Erythroblast (primary cell): Measurements from ENCODE around the gene ANKRD13B.
A peak's percentile ranks its signal among the peaks of the same experiment; 100 is the strongest.

Experiments used
- DNase-seq, 2 experiments: peaks; one replicate each; lab custom pipeline; 2025; lab: John Stamatoyannopoulos, UW
- GATA1 ChIP-seq: IDR thresholded peaks from 2 replicates; pipeline ENCODE4 v1.6.1; 2011; ENCODE audit warnings: low read depth, mild to moderate bottlenecking, control low read depth, low read length, moderate library complexity
- POLR2A ChIP-seq: IDR thresholded peaks from 2 replicates; pipeline ENCODE4 v1.6.1; 2011; ENCODE audit warnings: mild to moderate bottlenecking, low read length

ANKRD13B gene

GRCh38 chr17:29565643-29566472 is 27.1 kb upstream of the ANKRD13B start:
- TF ChIP-seq POLR2A (no peak), GATA1 (no peak)
- peak; percentile 46 to 52 for DNase-seq

DNA sequence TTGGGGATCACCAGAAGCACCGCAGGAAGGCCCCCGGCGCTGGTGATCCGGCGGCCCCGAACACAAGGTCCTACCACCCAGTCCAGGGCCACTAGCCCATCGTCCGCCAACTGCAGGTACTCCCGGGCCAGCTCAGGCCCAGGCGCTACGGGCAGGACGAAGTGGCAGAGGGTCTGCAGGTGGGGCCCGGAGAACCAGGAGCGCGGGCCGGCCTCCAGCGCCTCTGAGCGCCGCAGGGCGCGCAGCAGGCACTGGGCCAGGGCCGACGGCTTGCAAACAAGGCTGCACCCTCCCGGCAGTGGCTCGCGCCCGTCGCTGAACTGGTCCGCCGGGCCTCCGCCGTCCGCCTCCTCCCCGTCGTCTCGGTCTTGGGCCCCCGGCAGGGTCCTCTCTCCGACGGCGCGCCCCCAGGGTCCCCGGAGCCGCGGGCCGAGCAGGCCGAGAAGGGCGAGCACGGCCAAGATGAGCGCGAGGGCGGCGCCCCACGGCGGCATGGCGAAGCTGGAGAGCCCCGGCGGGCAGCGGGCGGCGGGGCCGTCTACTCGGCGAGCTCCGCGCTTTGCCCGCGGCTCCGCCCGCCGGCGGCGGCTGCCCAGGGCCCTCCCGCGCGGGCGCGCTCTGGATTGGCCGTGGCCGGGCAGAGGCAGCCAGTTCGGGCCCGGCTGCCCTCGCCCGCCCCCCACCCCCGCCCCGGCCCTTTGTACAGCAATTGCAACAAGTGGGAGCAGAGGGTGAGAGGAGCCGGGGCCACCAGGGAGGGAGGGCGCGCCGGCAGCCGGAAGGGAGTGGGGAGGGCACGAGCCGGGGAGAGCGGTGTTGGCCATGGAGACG is 26.2 kb upstream of the ANKRD13B start, which contains the start of gene ABHD15:
ABHD15 (minus strand) TSS at position 565 of the 831 bp plus-strand sequence; CDS start at position 494, 71 bp downstream.
- TF ChIP-seq GATA1 (no peak), POLR2A (no peak)
- peak; percentile 71 to 74 for DNase-seq

- DNase-seq, result peak; percentile 50 to 59
These were observed 25.7 kb upstream of the ANKRD13B start for GRCh38 chr17:29567304-29567553.

GRCh38 chr17:29567554-29568330 is 25.2 kb upstream of the ANKRD13B start:
- DNase-seq, result peak; percentile 71 to 74
- no peak for TF ChIP-seq POLR2A
- no peak for TF ChIP-seq GATA1

More at GRCh38 chr17:29567304-29567553, 25.7 kb upstream of the ANKRD13B start:
- TF ChIP-seq GATA1 (no peak), POLR2A (no peak)

DNA sequence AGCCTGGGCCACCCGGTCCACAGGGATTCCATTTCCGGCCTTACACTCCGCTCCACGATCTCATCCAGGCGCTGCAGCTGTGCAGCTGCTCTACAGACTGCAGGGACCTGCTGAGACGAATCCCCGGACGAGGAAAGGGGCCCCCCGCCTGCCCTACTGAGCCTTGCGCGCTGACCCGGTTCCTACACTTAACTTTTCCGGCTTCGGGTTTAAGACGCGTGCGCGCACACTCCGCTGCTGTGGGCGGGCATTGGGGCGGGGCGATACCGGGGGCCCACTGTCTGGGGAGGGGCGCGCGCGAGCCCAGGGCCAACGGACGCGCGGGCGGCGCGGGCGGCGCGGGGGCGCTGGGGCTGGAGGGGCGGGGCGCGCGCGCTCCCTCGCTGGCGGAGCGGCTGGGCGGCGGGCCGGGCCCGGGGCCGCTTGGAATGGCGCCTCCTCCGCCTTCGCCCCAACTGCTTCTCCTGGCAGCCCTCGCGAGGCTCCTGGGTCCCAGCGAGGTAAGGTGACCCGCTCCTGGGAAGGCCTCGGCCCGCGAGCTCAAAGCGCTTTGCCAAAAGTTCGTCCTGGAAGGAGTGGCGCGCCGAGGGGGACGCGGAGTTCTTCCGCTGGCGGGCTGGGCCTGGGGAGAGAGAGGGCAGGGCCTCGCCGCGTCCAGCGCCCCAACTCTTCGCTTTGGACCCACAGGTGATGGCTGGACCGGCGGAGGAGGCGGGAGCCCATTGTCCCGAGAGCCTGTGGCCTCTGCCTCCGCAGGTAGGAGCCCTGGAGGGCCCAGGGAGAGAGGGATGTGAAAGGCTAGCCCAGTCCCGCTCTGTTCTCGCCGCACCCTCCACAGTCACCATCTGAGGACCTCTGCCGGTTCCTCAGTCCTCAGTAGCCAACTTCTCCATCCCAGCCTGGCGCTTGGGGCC is 24.3 kb upstream of the ANKRD13B start, which contains the start of gene TP53I13:
TP53I13 (plus strand) TSS at position 371 of the 914 bp plus-strand sequence; CDS start at position 429, 58 bp downstream.
- peak; percentile 85 to 86 for DNase-seq

DNA sequence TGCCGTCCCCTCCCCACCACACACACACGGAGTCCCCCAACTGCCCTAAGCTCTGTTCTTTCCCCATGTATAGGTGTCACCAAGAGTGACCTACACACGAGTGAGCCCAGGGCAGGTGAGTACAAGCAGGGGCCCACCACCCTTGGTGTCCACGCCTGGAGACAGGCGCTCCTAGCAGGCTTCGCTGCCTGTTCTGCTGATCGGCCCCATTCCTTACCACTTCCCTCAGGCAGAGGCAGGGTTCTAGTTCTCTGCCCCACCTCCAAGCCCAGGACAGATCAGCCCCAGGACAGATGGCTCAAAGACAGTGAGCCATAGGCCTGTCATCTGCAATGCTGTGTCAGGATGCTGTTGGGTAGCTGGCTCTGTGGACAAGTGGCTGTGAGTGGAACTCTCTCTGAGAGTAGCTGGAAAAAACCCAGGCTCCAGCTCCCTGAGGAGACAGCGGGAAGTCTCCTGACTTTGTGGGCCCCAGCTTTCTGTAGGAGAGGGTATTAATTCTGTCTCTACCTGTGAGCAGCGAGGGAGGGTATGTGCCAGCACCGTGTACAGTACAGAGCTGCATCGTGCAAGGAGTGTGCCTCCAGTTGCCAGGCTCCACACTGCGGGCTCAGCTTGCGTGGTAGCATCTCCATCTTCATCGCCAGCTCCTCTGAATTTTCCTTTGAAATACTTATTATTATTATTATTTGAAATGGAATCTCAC is 23.5 kb upstream of the ANKRD13B start:
- no peak for TF ChIP-seq GATA1
- no peak for TF ChIP-seq POLR2A

More for the DNA sequence above, 24.3 kb upstream of the ANKRD13B start, which contains the start of gene TP53I13:
- TF ChIP-seq POLR2A, result peak; percentile 21
- TF ChIP-seq GATA1, result no peak

DNA sequence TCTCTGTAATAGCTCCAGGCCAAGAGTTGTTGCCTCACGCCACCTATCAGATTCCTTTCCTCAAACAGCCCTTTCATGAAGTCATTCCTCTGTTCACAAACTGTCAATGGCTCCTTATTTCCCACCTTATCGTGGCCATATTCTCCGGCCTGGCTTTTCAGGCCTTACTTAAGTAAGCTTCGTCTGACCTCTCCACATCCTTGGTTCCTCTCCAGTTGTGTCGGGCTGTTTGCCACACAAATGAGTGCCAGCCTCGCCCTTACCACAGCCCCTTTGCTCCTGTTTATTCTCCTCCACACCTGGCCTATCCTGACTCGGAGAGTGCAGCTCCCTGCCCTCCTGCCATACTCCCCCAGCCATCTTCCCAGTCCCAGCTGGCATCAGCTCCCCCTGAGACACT is 22.4 kb upstream of the ANKRD13B start:
- TF ChIP-seq POLR2A (no peak), GATA1 (no peak)
- no peak for DNase-seq

More for the DNA sequence above, 23.5 kb upstream of the ANKRD13B start:
- peak in 1 of 2 experiments; percentile 33 for DNase-seq

GRCh38 chr17:29571486-29571882 is 21.4 kb upstream of the ANKRD13B start:
- DNase-seq, result no peak

GRCh38 chr17:29571883-29572681 is 20.9 kb upstream of the ANKRD13B start:
- TF ChIP-seq GATA1 (no peak), POLR2A (no peak)
- no peak for DNase-seq

More at GRCh38 chr17:29571486-29571882, 21.4 kb upstream of the ANKRD13B start:
- TF ChIP-seq GATA1 (no peak), POLR2A (no peak)

- TF ChIP-seq GATA1, result no peak
- TF ChIP-seq POLR2A, result no peak
These were observed 20.0 kb upstream of the ANKRD13B start for GRCh38 chr17:29572691-29573557.

DNA sequence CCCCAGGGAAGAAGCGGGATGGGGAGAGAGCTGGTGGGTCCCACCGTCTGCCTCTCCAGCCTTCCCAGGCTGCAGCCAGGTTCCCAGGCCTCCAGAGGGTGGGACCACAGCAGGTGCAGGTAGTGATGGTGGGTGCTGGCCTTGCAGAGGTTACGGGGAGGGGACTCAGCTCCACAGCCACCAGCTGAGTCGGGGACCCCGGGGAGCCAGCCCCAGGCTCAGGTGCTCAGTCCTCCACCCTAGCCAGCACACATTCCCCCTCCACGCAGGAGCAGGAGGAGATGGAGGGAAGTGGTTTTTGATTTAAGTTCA is 19.4 kb upstream of the ANKRD13B start:
- TF ChIP-seq GATA1 (no peak), POLR2A (no peak)
- DNase-seq, result no peak

More at GRCh38 chr17:29572691-29573557, 20.0 kb upstream of the ANKRD13B start:
- peak; percentile 71 to 79 for DNase-seq
